G401 (cell line): ENCODE data around the gene TCHP. TPM values are rescaled to one million over a fixed set of nuclear protein-coding genes. Genes with fewer than 3 reads are reported as not detected.

Source experiments
- DNase-seq: peaks from one replicate; pipeline ENCODE4 v3.0.0-alpha.2; 2015; ENCODE audit warnings: low spot score
- in situ Hi-C: cut with HindIII; loops from 2 replicates; pipeline ENCODE4 v1.10.0; 2016; ENCODE audit warnings: low sequenced_read_pairs, mixed read lengths
- total RNA-seq: library from RNA; depleted of rRNA; stranded (reverse); fragments of >200 nt; shearing (Covaris generic); gene quantifications from 2 replicates; pipeline ENCODE4 v1.2.3, GENCODE V29; 2014; rRNA removed

TCHP gene
- total RNA-seq, 1 experiment from 2014 or later = 38.3 TPM

- DNase-seq = peak; percentile 92
These were observed 51.7 kb downstream of the TCHP start for GRCh38 chr12:109951751-109952150.

GRCh38 chr12:109952160-109952858, 52.2 kb downstream of the TCHP start:
- in situ Hi-C loops = no loop called here
- DNase-seq = no peak

More at GRCh38 chr12:109951751-109952150, 51.7 kb downstream of the TCHP start:
- in situ Hi-C loops = no loop called here

- in situ Hi-C loops = no loop called here
- no peak for DNase-seq
These were observed 52.8 kb downstream of the TCHP start for GRCh38 chr12:109952873-109953272.

- in situ Hi-C loops = no loop called here
- peak; percentile 77 for DNase-seq
These were observed 53.6 kb downstream of the TCHP start for GRCh38 chr12:109953656-109954055.

GRCh38 chr12:109958374-109958773, 58.3 kb downstream of the TCHP start:
- in situ Hi-C loops = no loop called here
- no peak for DNase-seq

- in situ Hi-C loops = loop anchor here (5.0 to 10.0 kb wide), 2 partner anchors 98 to 105 kb away; no protein-coding TSS in a partner anchor
These were observed 59.5 kb downstream of the TCHP start for GRCh38 chr12:109959411-109960093.

GRCh38 chr12:109961201-109961600, 61.1 kb downstream of the TCHP start:
- peak; percentile 41 for DNase-seq
- in situ Hi-C loops = loop anchor here (5.0 to 10.0 kb wide), 2 partner anchors 96 to 106 kb away; no protein-coding TSS in a partner anchor

More at GRCh38 chr12:109959411-109960093, 59.5 kb downstream of the TCHP start:
- DNase-seq = no peak

GRCh38 chr12:109961612-109962011, 61.5 kb downstream of the TCHP start:
- in situ Hi-C loops = loop anchor here (5.0 to 10.0 kb wide), 2 partner anchors 96 to 107 kb away; no protein-coding TSS in a partner anchor

GRCh38 chr12:109962398-109962797, 62.3 kb downstream of the TCHP start:
- in situ Hi-C loops = loop anchor here (5.0 to 10.0 kb wide), 2 partner anchors 95 to 108 kb away; no protein-coding TSS in a partner anchor

More at GRCh38 chr12:109961612-109962011, 61.5 kb downstream of the TCHP start:
- DNase-seq = no peak

GRCh38 chr12:109963330-109963729, 63.3 kb downstream of the TCHP start:
- in situ Hi-C loops = loop anchor here (5.0 to 10.0 kb wide), 2 partner anchors 94 to 109 kb away; no protein-coding TSS in a partner anchor
- no peak for DNase-seq

More at GRCh38 chr12:109962398-109962797, 62.3 kb downstream of the TCHP start:
- DNase-seq = no peak

- no peak for DNase-seq
These were observed 63.8 kb downstream of the TCHP start for GRCh38 chr12:109963743-109964429.

GRCh38 chr12:109966546-109966945, 66.5 kb downstream of the TCHP start:
- in situ Hi-C loops = loop anchor here (10.0 kb wide), 1 partner anchor 112 kb away; no protein-coding TSS in a partner anchor
- DNase-seq = no peak

More at GRCh38 chr12:109963743-109964429, 63.8 kb downstream of the TCHP start:
- in situ Hi-C loops = loop anchor here (5.0 to 10.0 kb wide), 2 partner anchors 93 to 109 kb away; no protein-coding TSS in a partner anchor

- in situ Hi-C loops = loop anchor here (10.0 kb wide), 1 partner anchor 113 kb away; no protein-coding TSS in a partner anchor
- no peak for DNase-seq
These were observed 67.4 kb downstream of the TCHP start for GRCh38 chr12:109967383-109968031.

Other genes starting within 250 kb of the TCHP start
- gene FAM222A, start 186.4 kb upstream of the TCHP start, total RNA-seq = 4.0 and 9.0 TPM in 2 replicates
- gene TRPV4, start 66.9 kb upstream of the TCHP start, total RNA-seq = not detected in 2 replicates
- gene GLTP, start 19.7 kb upstream of the TCHP start, total RNA-seq = 31.0 and 34.9 TPM in 2 replicates
- 11.4 and 21.1 TPM in 2 replicates for gene GIT2, start 96.1 kb downstream of the TCHP start, total RNA-seq
- 17.1 and 38.2 TPM in 2 replicates for gene ANKRD13A, start 99.2 kb downstream of the TCHP start, total RNA-seq
- 17.3 and 20.5 TPM in 2 replicates for gene C12orf76, start 148.2 kb downstream of the TCHP start, total RNA-seq
- gene IFT81, start 224.1 kb downstream of the TCHP start, total RNA-seq = 15.3 and 36.1 TPM in 2 replicates